MM.1S (cell line): ENCODE data around the gene BRICD5.

Experiments used
- EZH2 ChIP-seq: fragments of 300-600 bp; sonication (generic); optimal IDR thresholded peaks from 2 replicates; pipeline ENCODE3; 2017; ENCODE audit warnings: low read depth, mild to moderate bottlenecking, antibody characterized with exemption, low read length, mixed read lengths
- EZH2phosphoT487 ChIP-seq: fragments of 300-600 bp; sonication (generic); IDR thresholded peaks from 2 replicates; pipeline ENCODE4 v1.6.1; 2018; ENCODE audit warnings: antibody characterized with exemption, low read length
- TF ChIP-seq, protein P1 (sequence below): fragments of 300-600 bp; sonication (generic); IDR thresholded peaks from 2 replicates; pipeline ENCODE4 v1.5.1; 2016; ENCODE audit warnings: antibody characterized with exemption, low read length, mixed read lengths

DNA sequence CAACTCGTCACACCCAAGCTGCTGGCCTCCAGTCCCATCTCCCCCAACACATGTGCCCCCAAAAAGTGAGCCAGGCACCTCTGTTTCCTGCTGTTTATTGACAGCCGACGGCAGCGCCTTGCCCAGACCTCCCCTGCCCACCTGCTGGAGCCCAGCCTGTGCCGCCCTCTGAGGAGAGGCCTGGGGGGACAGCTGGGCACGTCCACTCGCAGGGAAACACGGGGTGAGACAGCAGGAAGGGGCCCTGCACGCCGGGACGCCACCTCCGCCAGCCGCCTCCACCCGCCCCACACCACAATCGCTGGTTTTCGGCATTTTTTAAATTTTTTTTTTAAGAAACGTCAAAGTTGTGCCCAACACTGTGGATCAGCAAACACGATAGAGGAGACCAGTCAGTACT lies 33.6 kb downstream of the BRICD5 start:
- TF ChIP-seq, protein P1, sequence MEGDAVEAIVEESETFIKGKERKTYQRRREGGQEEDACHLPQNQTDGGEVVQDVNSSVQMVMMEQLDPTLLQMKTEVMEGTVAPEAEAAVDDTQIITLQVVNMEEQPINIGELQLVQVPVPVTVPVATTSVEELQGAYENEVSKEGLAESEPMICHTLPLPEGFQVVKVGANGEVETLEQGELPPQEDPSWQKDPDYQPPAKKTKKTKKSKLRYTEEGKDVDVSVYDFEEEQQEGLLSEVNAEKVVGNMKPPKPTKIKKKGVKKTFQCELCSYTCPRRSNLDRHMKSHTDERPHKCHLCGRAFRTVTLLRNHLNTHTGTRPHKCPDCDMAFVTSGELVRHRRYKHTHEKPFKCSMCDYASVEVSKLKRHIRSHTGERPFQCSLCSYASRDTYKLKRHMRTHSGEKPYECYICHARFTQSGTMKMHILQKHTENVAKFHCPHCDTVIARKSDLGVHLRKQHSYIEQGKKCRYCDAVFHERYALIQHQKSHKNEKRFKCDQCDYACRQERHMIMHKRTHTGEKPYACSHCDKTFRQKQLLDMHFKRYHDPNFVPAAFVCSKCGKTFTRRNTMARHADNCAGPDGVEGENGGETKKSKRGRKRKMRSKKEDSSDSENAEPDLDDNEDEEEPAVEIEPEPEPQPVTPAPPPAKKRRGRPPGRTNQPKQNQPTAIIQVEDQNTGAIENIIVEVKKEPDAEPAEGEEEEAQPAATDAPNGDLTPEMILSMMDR = no peak
- TF ChIP-seq EZH2 (no peak), EZH2phosphoT487 (no peak)
